IPS-18c (cell line): Measurements from ENCODE around the gene LRCH4.
"Not testable (repeated sequence)": the region's sequence is repeated elsewhere in the genome, so short reads cannot be mapped to it uniquely, and the experiment has no call there.

Source experiments
- H3K4me3 ChIP-seq: 2 replicates; pipeline ENCODE4 v1.7.0; 2013; ENCODE audit warnings: low read depth, mild to moderate bottlenecking, low read length, moderate library complexity; ENCODE audit not compliant: insufficient read depth
- H3K9me3 ChIP-seq: one replicate; pipeline ENCODE4 v1.6.1; 2013; ENCODE audit warnings: mild to moderate bottlenecking, low read length, moderate library complexity; ENCODE audit not compliant: control insufficient read depth, insufficient read depth

Gene LRCH4

DNA sequence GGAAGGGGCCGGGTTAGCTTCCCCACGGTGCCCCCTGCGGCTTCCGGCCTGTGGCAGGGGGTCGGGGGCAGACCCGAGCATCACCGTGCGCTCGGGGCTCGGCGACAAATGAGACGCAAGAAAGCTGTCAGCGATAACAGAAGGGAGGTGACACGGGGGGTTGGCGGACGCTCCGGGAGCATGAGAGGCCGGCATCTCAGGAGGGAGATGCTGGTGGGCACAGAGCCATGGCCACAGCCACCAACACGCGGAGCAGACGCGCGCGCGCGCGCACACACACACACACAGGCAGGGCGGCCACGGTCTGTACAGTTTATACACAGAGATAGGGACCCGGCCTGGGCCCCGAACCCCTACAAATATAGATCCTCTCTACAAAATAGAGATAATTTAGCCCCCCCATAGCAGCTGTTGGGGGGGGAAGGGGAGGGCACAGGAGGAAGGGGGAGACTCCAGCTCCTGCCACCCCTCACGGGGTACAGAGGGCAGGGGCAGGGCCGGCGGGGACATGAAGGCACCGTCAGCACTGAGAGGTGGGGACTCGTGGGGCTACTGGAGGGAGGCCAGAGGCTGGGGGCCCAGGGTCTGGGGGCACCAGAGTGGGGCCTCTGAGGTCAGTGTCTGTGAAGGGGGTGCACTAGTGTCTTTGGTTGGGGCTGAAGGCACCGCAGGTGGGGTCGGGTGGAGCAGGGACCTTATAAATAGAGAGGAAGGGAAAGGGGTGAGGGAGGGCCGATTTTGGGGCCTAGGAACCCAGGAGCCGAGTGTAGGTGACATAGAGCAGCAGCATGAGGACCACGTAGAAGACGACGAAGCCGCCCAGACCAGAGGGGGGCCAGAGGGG, 11.3 kb downstream of the LRCH4 start:
- Histone ChIP-seq H3K4me3 (no peak overlapping the region), H3K9me3 (no peaks in the 10 kb centered on the region)

DNA sequence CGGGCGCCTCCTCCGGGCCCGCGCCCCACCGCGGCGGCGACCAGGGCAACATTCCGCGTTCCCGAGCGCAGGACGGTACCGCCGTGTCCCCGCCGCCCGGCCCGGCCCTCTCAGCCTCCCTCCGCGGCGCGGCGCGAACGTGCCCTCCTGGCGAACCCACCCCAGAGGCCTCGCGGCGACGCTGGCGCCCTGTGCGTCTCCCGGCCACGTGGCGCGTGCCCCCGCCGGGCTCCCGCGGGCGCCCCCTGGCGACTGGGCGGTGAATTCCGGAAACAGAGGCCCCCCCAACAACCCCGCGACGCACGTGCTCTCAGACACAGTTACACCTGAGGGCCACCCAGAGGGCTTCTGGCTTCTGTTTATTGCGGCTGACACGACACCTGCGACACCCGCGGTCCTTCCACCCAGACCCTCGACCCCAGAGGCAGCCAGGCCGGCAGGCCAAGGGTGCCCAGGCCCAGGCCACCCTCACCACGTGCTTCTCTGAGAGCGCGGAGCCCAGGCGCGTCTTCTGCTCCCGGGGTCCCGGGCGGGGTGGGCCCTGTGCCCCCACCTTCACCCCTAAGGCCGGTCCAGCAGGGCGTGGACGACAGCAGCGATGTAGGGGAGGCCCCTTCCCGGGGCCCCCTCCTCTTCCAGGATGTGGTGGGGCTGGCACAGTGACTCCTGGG, 12.1 kb downstream of the LRCH4 start, which contains the start of gene SAP25:
Gene SAP25 (minus strand): TSS at position 210 of the 671 bp plus-strand sequence. CDS start 158 bp downstream, at position 52.
- H3K4me3 ChIP-seq = no peak within 1 kb of the TSS
- H3K9me3 ChIP-seq = no peaks in the 10 kb centered on the region

DNA sequence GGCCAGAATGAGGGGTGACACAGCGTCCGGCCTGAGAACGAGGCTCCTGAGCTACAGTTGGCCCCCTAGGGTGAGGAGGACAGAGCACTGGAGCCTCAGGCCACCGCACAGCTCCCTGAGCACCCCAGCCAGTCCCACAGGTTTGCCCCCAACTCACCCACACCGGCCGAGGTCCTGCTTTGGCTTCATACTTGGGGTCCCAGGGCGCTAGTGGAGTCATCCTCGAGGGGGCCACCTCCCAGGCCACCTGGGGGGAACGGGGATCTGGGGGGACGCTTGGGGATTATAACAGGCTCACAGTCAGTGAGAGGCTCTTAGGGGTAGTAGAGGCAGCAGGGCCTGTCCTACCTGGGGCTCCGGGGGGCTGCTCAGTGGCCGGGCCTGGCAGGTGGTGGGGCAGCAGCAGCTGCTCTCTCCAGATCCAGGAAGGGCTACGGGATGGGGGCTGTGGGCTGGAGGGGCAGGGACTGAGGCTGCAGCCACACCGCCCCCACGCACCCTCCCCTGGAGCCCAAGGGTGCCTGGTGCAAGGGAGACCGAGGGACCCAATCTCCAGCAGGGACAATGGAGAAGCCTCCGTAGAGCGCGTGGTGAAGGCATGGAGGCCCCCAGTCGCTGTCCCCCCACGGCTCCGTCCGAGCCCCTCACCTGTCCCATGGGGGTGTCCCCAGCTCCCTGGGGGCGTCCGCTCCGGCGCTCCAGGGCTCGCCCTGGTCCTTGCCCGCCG, 12.8 kb downstream of the LRCH4 start:
- Histone ChIP-seq H3K4me3 (no peak overlapping the region), H3K9me3 (no peaks in the 10 kb centered on the region)

DNA sequence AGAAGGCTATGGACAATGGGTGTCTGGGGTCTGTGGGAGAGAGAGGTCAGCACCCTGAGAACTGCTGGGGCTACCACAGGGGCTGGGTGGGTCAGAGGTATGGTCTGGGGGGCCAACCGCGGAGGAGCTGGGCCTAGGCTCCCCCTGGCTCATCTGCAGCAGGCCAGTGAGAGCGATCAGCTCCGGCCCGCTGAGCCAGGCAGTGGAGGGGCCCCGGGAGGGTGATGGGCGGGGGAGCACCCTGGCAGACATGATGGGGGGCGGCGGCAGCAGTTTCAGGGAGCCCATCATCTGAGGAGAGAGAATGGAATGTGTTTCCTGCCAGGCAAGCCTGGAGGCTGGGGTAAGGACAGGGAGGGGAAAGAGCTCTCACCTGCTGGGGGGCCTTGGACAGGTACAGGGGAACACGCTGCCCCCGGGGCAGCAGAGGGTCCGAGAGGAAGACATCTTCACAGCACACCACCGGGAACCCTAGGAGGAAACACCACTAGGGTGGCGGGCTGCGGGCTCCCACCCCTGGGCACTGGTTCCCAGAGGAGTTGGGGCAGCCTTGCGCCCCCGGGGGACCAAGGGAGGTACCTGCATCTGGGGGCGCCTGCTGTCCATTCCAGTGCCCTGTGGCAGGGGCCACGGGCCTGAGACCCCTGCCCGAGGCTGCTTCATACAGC, 13.5 kb downstream of the LRCH4 start:
- H3K9me3 ChIP-seq = no peaks in the 10 kb centered on the region
- no peak overlapping the region for H3K4me3 ChIP-seq

DNA sequence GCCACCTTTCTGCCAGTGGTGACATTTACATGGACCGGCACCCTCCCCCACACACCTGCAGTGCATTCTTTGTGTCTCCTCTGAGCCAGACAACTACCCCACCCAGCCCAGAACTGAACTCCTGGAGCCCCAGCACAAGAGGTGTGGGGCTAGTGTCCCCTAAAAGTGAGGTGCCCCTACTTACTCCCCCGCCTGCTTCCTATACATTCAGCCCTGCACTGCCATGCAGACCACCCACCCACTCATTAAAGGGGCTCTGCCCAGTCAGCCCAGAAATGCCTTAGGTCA, 14.2 kb downstream of the LRCH4 start:
- Histone ChIP-seq H3K9me3 (no peaks in the 10 kb centered on the region), H3K4me3 (no peak overlapping the region)

DNA sequence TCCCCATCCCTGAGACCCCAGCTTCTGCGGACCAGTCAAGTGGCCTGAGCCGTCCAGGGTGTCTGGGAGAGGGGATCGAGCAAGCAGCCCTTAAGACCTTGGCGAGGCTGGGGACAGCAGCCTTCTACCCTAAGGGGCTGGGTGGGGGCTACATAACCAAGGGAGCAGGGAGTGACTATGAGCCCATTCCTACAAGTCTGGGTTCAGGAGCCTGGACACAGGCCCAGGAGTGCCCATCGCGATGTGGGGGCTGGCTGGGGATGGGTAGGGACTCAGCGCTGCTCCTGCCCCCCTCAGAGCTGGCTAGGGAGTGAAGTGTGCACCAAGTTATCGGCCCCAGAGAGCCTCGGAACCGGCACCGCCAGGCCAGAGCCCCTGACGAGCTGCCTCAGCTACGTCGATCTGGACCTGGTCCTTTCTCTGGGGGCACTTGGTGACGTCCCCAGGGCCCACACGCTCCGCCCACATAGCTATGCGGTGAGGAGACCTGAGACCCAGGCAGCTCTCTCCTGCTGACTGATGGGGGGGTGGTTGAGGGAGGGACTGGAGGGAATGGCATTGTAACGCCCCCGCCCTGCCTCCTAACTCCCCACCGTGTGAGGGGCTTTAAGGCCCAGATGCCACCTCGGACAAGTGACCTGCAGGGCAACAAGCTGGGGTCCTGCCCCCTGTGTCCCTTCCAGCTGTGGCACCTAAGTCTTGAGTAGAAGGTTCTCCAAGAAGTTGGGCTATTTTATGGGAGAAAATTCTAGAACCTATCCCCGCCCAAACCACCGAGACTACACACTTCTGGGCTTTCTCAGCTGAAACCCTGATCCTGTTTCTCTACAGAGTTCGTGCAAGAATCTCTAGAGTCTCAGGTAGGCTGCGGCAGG, 14.7 kb downstream of the LRCH4 start:
- no peaks in the 10 kb centered on the region for H3K9me3 ChIP-seq
- no peak overlapping the region for H3K4me3 ChIP-seq

DNA sequence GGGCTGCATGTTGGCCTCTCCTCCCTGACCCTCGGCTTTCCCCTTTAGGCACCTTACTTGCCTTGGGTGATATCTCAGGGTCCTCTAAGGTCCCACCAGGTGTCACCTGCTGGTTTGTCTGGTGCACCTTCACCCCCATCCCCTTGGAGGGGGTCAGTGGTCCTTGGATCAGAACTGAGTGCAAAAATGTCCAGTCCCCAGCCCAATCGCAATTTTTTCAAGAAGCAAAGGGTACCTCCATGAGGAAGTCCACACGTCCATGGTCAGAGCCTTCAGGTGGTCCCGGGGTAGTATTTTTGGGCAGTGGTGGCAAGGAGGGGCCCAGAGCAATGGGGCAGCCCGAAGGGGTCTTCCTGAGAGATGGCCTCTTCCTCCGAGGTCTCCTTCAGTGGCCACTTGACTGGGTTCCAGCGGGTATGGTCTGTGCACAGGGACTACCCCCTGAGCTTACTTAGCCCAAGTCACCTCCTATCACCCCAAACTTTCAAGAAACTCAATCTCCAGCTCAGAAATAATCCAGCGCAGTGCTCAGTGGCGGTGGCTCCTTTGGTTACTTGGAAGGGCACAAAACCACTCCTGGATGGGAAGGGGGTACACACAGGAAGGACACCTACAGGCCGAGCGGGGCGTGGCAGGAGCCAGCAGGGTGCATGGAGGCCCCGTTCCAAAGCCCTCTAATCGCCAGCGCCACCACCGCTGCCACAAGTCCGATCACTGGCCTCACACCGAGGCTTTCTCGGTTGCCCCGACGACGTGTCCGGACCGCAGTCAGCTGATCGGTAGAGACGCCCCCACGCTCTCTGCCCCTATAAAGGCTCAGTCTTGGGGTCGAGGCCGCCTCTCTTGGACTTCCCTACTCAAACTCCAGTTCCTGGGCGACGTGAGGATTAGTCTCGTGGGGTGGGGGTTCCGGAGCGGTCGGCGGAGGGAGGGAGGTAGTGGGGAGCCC, 16.8 kb downstream of the LRCH4 start:
- peak overlapping the region; percentile 61 for H3K4me3 ChIP-seq
- no peaks in the 10 kb centered on the region for H3K9me3 ChIP-seq

DNA sequence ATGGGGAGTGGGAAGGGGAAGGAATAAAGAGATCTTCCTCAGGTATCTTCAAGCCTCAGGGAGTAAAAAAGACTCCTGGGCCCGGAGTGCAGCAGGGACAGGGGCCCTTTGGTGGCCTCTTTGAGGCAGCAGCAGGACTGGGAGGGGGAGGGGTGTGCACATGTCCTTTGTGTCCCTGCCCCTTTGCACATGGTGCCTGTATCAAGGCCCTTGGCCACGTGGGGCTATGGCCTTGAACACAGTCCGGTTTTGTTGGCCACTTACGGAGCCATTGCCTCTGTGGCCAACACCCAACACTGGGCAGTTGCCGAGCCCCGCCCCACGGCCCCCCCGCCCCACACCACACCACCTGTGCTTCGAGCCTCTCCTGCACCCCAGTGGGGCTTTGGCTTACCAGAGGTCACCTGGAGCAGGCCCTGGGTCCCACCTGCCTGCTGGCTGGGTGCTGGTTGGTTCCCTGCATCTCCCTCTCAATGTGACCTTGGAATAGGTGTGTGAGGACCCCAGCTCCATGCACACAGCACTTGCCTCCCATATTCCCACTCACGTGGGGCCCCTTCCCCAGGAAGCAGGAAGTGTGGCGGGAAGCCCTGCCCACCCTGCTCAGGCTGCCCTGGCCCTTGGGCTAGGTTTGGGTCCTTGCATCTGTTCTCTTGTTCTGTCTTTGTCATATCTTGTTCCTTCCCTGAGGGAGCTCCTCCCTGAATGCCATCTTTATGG, 17.6 kb downstream of the LRCH4 start:
- H3K4me3 ChIP-seq = no peak overlapping the region

DNA sequence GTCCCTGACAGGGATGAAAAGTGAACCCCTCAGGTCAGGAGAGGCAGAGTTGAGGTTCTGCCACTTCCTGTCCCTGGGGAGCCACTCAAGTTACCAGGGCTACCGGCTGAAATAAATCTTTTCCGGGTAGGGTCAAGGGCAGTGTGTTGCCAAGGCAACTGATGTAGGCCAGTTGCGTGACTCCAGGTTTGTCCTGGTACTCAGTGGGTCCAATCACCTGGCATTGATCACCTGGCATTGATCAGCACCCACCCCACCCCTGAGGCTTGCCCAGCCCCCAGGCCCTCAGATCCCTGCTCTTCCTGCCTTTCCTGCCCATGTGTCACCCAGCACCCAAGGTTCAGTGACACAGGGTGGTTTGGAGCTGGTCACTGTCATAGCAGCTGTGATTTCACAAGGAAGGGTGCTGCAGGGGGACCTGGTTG, 18.2 kb downstream of the LRCH4 start:
- H3K4me3 ChIP-seq = no peak overlapping the region
- no peaks in the 10 kb centered on the region for H3K9me3 ChIP-seq

More for the DNA sequence above, 17.6 kb downstream of the LRCH4 start:
- no peaks in the 10 kb centered on the region for H3K9me3 ChIP-seq

DNA sequence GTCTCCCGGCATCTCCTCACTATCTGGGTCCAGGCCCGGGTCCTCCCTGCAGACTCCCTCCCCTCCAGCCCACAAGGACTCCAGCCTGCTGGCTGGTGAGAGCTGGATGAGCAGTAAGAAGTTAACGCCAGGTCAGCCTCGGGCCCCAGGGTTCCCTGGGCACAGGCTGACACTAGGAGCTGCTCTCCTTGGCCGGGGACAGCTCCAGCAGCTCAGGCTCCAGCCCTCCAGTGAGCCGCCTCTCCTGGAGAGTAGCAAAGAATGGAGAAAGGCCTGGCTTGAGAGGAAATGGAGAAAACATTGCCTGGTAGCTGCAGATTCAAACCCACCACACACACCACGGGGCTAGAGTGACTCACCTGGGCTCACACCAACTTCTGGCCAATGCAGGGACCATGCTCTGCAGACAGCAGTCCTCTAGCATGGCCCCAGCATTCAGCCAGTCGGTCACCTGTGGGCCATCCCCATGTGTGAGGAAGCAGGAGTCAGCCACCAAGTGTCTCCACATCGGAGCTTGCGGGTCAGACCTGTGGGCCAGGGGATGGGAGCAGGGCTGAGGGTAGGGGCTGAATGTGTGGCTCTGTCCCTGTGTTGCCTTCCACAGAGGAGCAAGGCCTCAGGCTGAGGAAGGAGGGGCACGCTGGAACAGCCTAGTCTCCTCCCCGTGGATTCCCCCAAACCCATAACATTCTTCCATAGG, 18.7 kb downstream of the LRCH4 start:
- no peaks in the 10 kb centered on the region for H3K9me3 ChIP-seq
- H3K4me3 ChIP-seq = no peak overlapping the region

DNA sequence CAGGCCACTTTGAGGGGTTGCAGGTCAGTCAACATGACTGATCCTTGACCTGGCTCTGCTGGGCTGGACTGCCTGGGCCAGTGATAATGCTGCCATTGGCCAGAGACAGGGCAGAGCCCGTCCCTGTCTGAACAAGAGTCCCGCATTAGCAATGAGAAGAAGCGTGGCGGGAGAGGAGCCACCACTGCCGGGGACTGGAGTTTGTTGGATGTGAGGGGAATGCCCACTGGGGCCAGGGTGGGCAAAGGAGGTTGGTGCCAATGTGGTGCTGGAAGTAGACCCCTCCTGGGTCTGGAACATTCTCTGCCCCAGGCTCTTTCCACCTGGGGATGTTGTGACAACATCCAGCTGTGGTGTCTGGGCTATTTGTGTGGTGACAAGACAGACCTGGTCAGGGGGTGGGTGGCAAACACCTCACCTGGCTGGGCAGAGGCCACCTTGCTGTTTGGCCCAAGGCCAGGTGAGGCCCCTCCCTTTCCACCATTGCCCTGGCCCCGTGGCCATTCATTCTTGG, 19.9 kb downstream of the LRCH4 start:
- H3K4me3 ChIP-seq = no peak overlapping the region
- no peaks in the 10 kb centered on the region for H3K9me3 ChIP-seq

DNA sequence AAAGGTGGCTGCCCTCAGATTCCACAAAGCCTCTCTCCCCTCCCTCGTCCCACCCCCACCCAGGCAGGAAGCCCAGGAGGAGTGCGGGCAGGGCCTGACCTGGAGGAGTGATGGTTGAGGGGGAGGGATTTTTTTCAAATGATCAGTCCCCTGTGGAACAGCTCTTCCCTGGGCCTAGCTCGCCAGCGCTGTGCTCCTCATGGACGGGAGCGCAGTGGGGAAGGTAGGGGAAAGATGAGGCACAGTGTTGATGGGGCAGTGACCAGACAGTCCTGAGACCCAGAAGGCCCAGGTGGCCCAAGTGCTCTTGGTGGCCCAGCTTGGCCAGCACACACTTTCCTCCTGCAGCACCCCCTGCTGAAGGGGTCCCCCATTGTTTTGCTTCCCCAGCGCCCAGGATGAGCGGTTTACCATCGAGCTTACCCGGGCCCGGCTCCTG, 20.8 kb downstream of the LRCH4 start:
- H3K4me3 ChIP-seq = no peak overlapping the region; the same call in 1 of the 2 replicates
- H3K9me3 ChIP-seq = no peaks in the 10 kb centered on the region

DNA sequence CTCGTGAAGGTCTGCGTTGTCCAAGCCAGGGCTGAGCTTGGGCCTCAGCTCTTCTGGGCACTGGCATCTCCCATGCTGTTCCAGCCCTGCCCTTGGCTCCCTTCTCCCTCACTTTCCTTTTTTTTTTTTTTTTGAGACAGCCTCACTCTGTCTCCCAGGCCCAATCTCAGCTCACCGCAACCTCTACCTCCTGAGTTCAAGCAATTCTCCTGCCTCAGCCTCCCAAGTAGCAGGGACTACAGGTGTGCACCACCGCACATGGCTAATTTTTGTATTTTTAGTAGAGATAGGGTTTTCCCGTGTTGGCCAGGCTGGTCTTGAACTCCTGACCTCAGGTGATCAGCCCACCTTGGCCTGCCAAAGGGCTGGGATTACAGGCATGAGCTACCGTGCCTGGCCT, 21.5 kb downstream of the LRCH4 start:
- H3K4me3 ChIP-seq, H3K9me3 ChIP-seq: not testable (repeated sequence)

DNA sequence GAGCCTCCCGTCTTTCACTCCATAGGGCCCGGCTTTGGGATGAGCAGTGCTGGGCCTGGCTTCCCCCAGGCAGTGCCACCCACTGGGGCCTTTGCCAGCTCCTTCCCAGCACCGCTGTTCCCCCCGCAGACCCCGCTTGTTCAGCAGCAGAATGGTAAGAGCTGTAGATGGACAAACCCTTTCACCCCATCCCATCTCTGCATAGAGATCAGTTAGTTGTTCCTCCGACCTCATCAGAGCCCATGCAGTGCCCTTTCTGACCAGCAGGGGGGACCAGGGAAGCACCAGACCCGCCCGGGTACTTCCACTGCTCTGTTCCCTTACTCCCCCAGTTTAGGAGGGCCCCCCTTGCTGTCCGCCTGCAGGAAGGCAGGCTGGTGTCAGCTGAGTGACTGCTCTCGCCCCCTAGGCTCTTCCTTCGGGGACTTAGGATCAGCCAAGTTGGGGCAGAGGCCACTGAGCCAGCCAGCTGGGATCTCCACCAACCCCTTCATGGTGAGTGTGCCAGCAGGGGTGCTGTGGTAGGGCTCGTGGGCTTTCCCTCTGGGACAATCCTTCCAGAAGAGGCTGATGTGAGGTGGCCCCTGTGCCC, 22.0 kb downstream of the LRCH4 start:
- Histone ChIP-seq H3K4me3 (no peak overlapping the region), H3K9me3 (no peaks in the 10 kb centered on the region)
